Measurements from ENCODE around the gene OCIAD1. TPM values are rescaled to one million over a fixed set of nuclear protein-coding genes. Genes with fewer than 3 reads are reported as not detected.
A peak's percentile ranks its signal among the peaks of the same experiment; 100 is the strongest.
"Not testable (repeated sequence)": the region's sequence is repeated elsewhere in the genome, so short reads cannot be mapped to it uniquely, and the experiment has no call there.

Gene OCIAD1
- total RNA-seq, 1 experiment from 2014 or later: 61.0 TPM

DNA sequence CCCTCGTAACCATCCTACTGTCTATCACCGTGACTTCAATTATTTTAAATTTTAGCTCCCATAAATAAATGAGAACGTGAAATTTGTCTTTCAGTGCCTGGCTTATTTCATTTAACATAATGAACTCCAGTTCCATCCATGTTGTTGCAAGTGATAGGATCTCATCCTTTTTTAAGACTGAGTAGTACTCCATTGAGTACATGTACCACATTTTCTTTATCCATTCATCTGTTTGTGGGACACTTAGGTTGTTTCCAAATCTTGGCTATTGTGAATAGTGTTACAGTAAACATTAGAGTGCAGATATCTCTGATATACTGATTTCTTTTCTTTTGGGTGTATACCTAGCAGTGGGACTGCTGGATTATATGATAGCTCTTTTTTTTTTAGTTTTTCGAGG is 32.8 kb downstream of the OCIAD1 start:
- POLR2A ChIA-PET (ENCODE audit: unreplicated experiment): no interaction called here
- Histone ChIP-seq H3F3A (ENCODE audit: low read length, unreplicated experiment) (no peaks in the 10 kb centered on the region), H4K20me1 (ENCODE audit: low read length) (no peaks in the 10 kb centered on the region), H3K4me2 (ENCODE audit: low read length) (no peak overlapping the region), H3K27me3 (ENCODE audit: low read length) (no peaks in the 10 kb centered on the region), H3K9me2 (replicated peaks; ENCODE audit: low read length) (no peaks in the 10 kb centered on the region), H3K4me3 (ENCODE audit: low read length) (no peak overlapping the region), H3K27ac (ENCODE audit: low read length) (no peak overlapping the region), H3K36me3 (ENCODE audit: low read depth, low read length) (peaks cover 12% of the 10 kb centered on the region; the same call in 1 of the 2 replicates), H3K79me2 (ENCODE audit: low read length) (no peaks in the 10 kb centered on the region), H3K9ac (ENCODE audit: low read length) (no peak overlapping the region), H3K9me3 (ENCODE audit: low read length) (no peaks in the 10 kb centered on the region), H3K4me1 (ENCODE audit: insufficient read depth, low read length) (no peaks in the 10 kb centered on the region), H2AFZ (ENCODE audit: low read length) (no peak overlapping the region)
- intact Hi-C loops (cut with micrococcal nuclease): no loop called here
- CTCF ChIA-PET: no interaction called here
- TF ChIP-seq EZH2phosphoT487 (IDR thresholded peaks at IDR 0.05; ENCODE audit: borderline replicate concordance, low read length): no peak
- TF ChIP-seq EZH2 (IDR thresholded peaks at IDR 0.05; ENCODE audit: low read length, unreplicated experiment): no peak
- no peak for TF ChIP-seq CTCF (conservative IDR thresholded peaks at IDR 0.05; ENCODE audit: low read depth, low read length)
- DNase-seq (no peak), ATAC-seq (no peak)
- BruUV-seq (replicated peaks): no TSS peak

GRCh38 chr4:48864696-48865095 is 33.8 kb downstream of the OCIAD1 start:
- H3K36me3 ChIP-seq (ENCODE audit: low read depth, low read length); H3K27ac ChIP-seq (ENCODE audit: low read length); POLR2A ChIA-PET (ENCODE audit: unreplicated experiment); ATAC-seq; H3K4me1 ChIP-seq (ENCODE audit: insufficient read depth, low read length); H3K9me2 ChIP-seq (replicated peaks; ENCODE audit: low read length); H3F3A ChIP-seq (ENCODE audit: low read length, unreplicated experiment); H4K20me1 ChIP-seq (ENCODE audit: low read length); H3K9ac ChIP-seq (ENCODE audit: low read length); H3K4me3 ChIP-seq (ENCODE audit: low read length); H3K4me2 ChIP-seq (ENCODE audit: low read length); DNase-seq; H3K9me3 ChIP-seq (ENCODE audit: low read length); CTCF ChIA-PET; intact Hi-C loops (cut with micrococcal nuclease); BruUV-seq (replicated peaks); H3K27me3 ChIP-seq (ENCODE audit: low read length); H3K79me2 ChIP-seq (ENCODE audit: low read length); H2AFZ ChIP-seq (ENCODE audit: low read length): not testable (repeated sequence)

- CTCF ChIA-PET: no interaction called here
- H3K79me2 ChIP-seq (ENCODE audit: low read length): no peaks in the 10 kb centered on the region
- H3K27me3 ChIP-seq (ENCODE audit: low read length): no peaks in the 10 kb centered on the region
- H3K36me3 ChIP-seq (ENCODE audit: low read depth, low read length): no peaks in the 10 kb centered on the region
- H4K20me1 ChIP-seq (ENCODE audit: low read length): no peaks in the 10 kb centered on the region
- no peak overlapping the region for H3K4me2 ChIP-seq (ENCODE audit: low read length)
- no peaks in the 10 kb centered on the region for H3K9me3 ChIP-seq (ENCODE audit: low read length)
- TF ChIP-seq EZH2phosphoT487 (IDR thresholded peaks at IDR 0.05; ENCODE audit: borderline replicate concordance, low read length): no peak
- TF ChIP-seq EZH2 (IDR thresholded peaks at IDR 0.05; ENCODE audit: low read length, unreplicated experiment): no peak
- no peak for TF ChIP-seq CTCF (conservative IDR thresholded peaks at IDR 0.05; ENCODE audit: low read depth, low read length)
- no peak overlapping the region for H2AFZ ChIP-seq (ENCODE audit: low read length)
- no peak for ATAC-seq
- POLR2A ChIA-PET (ENCODE audit: unreplicated experiment): no interaction called here
- no peak overlapping the region for H3K4me3 ChIP-seq (ENCODE audit: low read length)
- H3K4me1 ChIP-seq (ENCODE audit: insufficient read depth, low read length): no peaks in the 10 kb centered on the region
- H3K9ac ChIP-seq (ENCODE audit: low read length): no peak overlapping the region
- peak; percentile 14 for DNase-seq
- BruUV-seq (replicated peaks): no TSS peak
- intact Hi-C loops (cut with micrococcal nuclease): no loop called here
- H3F3A ChIP-seq (ENCODE audit: low read length, unreplicated experiment): no peaks in the 10 kb centered on the region
- H3K9me2 ChIP-seq (replicated peaks; ENCODE audit: low read length): no peaks in the 10 kb centered on the region
- no peak overlapping the region for H3K27ac ChIP-seq (ENCODE audit: low read length)
Measured at GRCh38 chr4:48877827-48878535, 47.1 kb downstream of the OCIAD1 start.
